GM12864 (cell line): ENCODE data around the gene HAUS8.

Experiments
- DNase-seq: peaks from one replicate; pipeline ENCODE4 v3.0.0-alpha.2; 2011; ENCODE audit warnings: low read depth
- H3K4me3 ChIP-seq: 2 replicates; pipeline ENCODE4 v1.5.1; 2011; ENCODE audit warnings: mild to moderate bottlenecking, low read depth, low read length, control low read depth
- TF ChIP-seq, protein P1 (sequence below): IDR thresholded peaks from 2 replicates; pipeline ENCODE4 v1.5.1; 2011; ENCODE audit warnings: low read depth, mild to moderate bottlenecking, moderate library complexity, low read length, control low read depth, inconsistent platforms; ENCODE audit errors: missing control alignments

The HAUS8 gene

DNA sequence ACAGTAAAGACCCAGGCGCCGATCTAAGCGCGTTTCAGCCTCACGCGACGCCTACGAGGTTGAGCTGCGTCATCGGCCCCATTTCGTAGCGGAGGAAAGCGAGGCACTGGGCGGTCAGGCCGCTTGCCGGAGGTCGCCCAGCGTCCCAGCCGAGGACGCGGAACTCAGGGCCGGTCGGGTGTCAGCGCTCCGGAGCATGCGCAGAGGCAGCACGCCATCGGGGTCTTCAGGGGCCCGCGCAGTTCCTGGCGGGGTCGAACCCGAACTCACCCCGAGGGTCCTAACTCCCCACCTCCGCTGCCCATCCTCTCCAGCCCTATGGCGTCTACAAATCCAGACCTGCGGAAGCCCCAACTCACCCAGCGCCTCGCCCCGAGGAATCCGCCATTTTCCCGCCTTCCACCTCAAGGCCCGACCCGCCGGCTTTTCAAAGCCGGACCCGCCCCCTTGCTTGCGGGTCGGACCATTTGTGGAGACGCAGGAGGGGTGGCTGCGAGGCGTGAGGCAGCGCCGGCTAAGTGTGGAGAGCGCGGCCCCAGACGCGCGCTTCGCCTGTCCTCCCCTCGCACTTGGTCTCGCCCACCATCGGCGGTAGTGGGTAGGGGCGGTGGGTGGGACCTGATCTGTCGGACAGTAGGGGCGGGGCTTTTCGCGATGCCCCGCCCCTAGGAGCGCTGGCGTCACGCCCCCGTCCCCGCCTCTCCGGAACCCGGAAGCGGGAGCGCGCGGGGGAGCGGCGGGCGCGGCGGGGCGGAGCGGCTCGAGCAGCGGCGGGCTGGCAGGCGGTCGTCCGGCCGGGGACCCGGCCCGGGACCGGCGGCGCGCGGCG lies at the start of gene HAUS8, which contains the start of gene MYO9B:
TSS of gene HAUS8 (minus strand) at position 418 of the 829 bp plus-strand sequence. CDS start at position 388, 30 bp downstream.
TSS of gene MYO9B (plus strand) at position 743 of the 829 bp plus-strand sequence. CDS start 25,941 bp downstream, outside the sequence.
- TF ChIP-seq, protein P1, sequence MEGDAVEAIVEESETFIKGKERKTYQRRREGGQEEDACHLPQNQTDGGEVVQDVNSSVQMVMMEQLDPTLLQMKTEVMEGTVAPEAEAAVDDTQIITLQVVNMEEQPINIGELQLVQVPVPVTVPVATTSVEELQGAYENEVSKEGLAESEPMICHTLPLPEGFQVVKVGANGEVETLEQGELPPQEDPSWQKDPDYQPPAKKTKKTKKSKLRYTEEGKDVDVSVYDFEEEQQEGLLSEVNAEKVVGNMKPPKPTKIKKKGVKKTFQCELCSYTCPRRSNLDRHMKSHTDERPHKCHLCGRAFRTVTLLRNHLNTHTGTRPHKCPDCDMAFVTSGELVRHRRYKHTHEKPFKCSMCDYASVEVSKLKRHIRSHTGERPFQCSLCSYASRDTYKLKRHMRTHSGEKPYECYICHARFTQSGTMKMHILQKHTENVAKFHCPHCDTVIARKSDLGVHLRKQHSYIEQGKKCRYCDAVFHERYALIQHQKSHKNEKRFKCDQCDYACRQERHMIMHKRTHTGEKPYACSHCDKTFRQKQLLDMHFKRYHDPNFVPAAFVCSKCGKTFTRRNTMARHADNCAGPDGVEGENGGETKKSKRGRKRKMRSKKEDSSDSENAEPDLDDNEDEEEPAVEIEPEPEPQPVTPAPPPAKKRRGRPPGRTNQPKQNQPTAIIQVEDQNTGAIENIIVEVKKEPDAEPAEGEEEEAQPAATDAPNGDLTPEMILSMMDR: no peak
- peak; percentile 98 for DNase-seq
- H3K4me3 ChIP-seq: peak within 1 kb of the TSS; percentile 86

- H3K4me3 ChIP-seq: no peak overlapping the region
- DNase-seq: no peak
- TF ChIP-seq, protein P1: no peak
These were observed 48.8 kb upstream of the HAUS8 start for GRCh38 chr19:17124025-17124424.

DNA sequence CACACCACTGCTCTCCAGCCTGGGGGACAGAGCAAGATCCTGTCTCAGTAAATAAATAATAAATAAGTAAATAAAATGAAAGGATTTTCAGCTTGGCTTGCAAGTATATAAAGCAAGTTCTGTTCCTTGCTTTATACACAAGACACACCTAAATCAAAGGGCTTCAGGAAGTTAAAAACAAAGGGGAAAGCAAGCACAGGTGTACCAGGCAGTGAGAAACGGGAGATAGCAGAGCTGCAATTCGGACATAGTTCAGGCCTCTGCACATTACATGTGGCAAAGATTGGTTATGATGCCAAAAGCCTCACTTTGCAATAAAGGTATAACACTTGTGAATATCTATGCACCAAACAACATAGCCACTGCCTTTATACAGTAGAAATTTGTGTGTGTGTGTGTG lies 47.8 kb upstream of the HAUS8 start:
- TF ChIP-seq, protein P1: no peak
- H3K4me3 ChIP-seq: no peak overlapping the region
- DNase-seq: no peak

DNA sequence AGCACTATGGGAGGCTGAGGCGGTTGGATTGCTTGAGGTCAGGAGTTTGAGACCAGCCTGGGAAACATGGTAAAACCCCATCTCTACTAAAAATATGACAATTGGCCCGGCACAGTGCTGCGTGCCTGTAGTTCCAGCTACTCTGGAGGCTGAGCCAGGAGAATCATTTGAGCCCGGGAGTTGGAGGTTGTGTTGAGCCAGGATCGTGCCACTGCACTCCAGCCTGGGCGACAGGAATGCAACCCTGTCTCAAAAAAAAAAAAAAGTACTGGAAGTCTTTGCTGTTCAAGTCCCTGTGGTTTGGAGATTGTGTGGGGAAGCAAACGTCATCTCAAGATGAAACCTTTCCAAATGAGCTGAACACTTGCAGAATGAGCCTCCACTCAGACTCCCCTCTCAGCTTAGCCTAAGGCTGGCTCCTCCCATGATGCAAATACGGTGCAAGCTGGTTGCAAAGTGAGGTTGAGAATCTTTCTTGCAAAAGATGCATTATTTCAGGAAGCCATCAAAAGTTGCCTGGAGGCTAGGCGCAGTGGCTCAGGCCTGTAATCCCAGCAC lies 46.6 kb upstream of the HAUS8 start:
- no peak overlapping the region for H3K4me3 ChIP-seq
- peak; percentile 50 for DNase-seq
- TF ChIP-seq, protein P1: no peak

DNA sequence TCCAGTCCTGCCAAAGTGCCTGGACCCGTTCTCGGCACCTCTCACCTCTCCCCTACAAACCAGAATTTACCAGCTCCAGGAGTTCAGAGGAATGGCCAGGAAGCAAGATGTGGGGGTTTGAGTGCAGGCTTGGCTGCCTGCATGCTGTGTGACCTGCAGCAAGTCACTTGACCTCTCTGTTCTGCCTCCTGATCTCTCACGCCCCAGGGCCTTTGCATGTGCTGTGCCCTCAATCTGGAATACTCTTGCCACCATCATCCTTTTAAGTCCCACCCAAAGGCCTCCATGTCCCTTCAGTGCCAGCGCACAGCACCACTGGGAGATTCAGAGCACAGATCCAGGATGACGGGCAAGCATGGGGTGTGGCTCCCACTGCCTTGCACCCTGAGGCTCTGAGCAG lies 43.7 kb upstream of the HAUS8 start:
- H3K4me3 ChIP-seq: no peak overlapping the region
- TF ChIP-seq, protein P1: no peak
- no peak for DNase-seq

- DNase-seq: no peak
- TF ChIP-seq, protein P1: no peak
- H3K4me3 ChIP-seq: no peak overlapping the region
These were observed 41.9 kb upstream of the HAUS8 start for GRCh38 chr19:17116996-17117702.
